Stimulated activated CD4-positive, alpha-beta T cell treated with anti-CD3 and anti-CD28 coated beads, Interleukin-1b, Interleukin-23, amount 100 ng/mL, for 48 hours (primary cell): ENCODE data around the gene WFS1.

Experiments
- DNase-seq: peaks from one replicate; pipeline ENCODE4 v3.0.0-alpha.2; 2020

The WFS1 gene

DNA sequence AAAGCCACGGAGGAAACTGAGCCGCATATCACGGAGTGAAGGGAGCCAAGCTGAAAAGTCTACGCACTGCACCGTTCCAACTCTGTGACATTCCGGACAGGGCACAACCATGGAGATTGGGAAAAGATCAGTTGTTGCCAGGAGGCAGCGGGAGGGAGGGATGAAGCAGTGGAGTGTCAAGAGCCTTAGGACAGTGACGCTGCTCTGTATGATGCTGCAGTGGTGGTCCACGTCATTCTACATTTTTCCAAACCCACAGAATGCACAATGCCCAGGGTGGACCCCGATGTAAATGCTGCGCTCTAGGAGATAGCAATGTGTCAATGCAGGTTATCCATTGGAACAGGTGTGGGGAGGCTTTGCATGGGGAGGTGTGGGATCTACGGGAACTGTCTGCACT lies 7.5 kb upstream of the WFS1 start:
- no peak for DNase-seq

DNA sequence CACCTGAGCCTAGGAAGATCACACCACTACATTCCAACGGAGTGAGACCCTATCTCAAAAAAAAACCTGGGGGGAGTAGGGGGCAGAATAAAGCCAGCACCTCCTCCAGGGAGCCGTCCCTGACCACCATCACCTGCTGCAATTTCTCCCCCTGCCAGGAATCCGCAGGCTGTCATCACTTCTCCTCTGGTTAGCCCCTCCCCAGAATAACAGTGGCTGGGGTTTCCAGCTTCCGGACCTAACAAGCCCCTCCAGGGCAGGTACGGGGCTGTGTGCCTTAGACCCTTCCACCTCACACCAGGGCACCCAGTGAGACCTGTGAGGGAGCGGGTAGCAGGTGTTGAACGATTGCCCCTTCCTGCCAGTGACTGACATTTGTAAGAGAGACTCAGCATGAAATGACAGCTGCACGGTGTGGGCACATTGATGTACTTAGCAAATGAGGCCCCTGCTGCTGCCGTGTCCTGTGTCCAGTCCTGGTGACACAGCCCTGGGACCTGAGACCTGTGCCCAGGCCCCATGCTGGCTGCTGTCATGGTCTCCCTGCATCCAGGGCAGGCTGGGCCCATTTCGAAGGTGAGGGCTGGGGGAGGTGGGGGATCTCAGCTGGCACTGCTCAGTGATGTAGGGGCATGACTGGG lies 6.7 kb upstream of the WFS1 start:
- DNase-seq: no peak

DNA sequence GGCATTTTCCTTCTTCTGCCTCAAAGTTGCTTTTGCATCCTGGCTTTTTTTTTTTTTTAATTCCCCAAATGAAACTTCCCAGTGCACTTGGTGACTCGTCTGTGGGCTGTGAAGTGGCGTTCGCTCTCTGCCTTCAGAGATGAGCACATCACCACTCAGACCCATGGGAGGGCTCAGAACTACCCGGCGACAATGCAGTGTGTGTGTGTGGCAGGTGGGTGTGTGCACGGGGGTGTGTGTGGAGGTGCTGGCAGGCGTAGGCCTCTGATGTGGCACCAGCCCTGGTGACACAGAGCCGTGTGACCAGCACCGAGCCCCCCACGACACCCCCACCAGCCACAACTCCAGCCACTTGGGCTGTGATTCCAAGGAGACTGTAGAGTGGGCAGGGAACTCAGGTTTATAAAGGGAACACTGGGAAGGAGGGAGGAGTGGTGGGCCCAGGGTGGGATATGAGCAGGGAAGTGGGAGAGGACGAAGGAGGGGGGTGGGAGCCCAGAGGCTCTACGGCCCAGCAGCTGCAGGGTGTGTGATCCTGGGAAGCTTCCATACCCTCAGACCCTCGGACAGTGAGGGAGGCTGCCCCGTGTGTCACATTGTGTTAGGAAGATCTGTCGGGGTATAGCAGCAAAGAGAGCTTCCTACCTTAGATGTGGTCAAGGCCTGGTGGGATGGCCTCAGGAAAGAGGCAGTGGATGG lies 6.0 kb upstream of the WFS1 start:
- DNase-seq: no peak

DNA sequence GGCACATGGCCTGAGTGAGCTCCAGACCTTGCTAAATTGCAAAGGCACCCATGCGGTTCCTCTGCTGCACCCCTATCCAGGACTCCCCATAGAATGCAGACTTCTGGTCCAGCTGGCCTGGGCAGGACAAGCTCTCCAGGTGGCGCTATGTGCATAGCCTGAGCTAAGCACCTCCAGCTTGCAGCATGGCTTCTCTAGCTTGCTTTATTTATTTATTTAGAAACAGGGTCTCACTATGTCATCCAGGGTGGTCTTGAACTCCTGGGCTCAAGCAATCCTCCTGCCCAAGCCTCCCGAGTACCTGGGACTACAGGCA lies 5.5 kb upstream of the WFS1 start:
- no peak for DNase-seq

DNA sequence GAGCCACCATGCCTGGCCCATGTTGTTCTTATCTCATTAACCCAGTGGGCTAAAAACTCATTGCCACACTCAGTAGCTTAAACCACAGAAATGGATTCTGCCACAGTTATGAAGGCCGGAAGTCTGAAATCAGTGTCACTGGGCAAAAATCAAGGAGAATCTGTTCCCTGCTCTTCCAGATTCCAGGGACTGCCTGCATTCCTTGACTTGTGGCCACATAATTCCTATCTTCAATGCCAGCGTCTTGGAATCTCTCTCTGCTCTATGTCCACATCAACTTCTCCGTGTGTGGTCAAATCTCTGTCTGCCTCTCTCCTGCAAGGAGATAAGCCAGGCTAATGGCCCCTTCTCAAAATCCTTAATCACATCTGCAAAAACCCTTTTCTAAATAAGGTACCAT lies 4.1 kb upstream of the WFS1 start:
- DNase-seq: no peak

DNA sequence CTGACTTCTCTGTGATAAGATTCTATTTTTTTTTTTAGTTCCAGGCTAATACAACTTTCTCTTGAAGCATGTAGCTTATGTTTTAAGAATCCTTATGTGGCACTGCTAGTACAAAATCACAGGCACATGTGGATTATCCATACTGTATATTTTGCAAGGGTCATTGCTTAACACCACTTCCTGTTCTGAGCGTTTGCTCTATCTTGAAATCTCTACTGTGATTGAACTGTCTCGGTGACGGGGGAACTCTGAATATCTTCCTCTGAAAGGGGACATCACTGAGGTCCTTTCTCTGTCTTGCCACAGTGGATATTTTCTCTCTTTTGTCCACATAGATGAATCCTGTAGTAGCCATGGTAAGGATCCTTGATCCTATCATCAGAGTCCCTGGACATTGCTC lies 2.1 kb upstream of the WFS1 start:
- no peak for DNase-seq

DNA sequence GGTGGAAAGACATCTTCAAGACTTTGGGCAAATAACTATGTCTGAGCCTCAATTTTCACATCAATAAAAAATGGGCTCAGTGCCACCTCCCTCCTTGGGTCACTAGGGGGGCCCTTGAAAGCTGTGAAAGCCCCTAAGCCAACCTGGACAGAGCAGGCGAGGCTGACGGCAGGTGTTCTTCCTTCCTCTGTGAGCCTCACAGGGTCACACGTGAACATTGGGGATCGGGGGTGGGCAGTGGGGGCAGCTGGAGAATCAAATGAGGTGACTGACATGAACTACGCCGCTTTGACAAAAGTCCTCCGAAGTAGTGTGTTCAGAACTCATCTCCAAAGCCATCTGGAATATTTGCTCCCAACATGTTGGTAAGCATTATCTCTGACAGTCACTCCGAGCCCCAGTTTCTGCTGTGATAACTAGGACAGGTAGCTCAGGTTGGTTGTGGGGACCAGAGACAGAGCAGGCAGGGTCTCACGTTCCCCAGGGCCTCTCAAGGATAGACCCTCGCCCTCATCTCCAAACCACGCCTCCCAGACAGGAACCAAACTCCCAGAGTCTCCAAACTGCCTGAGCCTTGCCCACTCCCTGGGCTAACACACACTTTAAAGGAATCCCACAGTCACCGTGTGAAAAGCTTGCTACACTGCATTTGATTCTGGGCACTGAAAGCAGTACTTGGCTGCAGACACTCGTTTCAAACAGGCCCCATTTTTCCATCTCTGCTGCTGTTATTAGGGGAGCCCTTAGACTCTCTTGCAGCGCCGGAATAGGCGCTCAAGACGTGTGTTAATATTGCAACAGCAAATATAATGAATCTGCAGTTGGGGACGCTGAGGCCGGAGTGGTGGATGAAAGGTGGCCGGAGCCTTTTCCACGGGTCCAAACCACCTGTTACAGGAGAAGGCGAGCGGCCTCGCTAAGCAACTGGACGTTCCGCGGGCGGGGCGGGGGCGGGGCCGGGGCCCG lies 717 bp upstream of the WFS1 start:
- no peak for DNase-seq

DNA sequence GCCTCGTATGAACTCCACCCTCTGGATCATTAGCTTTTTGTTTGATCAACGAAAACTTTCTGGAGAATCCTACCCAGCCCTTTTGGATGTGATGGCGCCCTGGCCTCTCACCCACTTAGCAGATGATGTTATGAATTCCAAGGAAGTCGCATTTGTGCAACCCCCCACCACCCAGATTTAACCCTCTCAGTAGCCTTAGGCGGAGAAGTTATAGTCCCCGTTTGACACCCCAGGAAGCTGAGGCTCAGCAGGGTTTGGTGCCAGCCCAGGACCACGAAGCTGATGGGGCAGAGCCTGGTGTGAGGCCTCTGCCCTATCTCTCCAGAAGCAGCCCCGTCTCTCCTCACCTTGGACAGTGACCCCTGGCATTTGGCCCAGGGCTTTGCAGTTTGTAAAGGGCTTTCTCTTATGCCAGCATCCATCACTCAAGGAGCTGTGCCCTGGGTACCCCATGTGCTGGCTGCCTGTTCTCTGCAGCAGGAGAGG lies 1.0 kb downstream of the WFS1 start:
- DNase-seq: no peak

DNA sequence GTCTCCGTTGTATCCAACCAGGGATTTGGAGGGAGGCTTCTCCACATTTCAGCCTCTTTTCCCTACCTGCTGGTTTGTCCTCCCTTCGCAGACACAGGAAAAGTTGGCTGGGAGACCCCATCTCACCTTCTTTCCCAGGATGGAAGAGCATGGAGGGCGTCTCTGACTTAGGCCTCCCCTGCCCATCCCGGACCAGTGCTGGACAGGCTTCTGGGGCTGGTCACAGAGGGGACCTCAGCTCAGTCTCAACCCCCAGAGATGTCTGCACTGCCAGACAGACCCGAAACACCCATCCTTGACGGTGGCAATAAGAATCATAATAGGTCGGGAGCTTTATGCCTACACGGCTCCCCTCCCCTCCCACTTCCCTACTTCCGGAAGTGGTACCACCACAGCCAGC lies 1.6 kb downstream of the WFS1 start:
- DNase-seq: no peak

DNA sequence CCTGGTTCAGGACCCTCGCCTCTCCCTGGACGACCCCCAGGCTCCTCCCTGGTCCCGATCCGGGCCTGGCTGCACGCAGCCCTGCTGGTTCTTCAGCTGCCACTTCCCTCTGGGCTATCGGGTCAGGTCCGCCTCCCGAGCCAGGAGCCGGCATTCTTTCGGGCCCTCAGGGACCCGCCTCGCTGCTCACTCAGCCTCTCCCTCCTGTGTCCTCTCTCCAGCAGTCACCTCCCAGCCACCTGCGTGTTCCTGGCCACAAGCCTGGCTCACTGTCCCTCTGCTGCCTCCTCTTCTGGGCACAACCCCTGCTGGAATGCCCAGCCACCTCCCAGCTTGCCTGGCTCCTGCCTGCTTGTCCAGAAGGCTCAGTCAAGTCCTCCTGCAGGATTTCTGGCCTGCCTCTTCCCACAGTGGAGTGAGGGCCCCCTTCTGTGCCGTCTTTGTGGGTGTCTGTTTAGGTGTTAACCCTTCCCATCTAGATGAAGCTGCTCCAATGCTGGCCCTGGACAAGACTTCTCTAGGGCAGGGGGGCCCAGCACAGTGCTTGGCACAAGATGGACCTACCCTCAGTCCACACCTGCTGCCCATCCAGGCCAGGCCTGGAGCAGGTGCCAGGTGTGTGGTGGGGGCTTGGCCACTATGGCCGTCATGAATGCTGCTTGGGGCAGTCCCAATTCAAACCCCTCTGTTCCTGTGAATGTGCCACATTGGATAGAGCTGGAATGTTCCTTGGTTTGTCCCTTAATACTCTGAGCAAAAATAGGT lies 2.2 kb downstream of the WFS1 start:
- no peak for DNase-seq

DNA sequence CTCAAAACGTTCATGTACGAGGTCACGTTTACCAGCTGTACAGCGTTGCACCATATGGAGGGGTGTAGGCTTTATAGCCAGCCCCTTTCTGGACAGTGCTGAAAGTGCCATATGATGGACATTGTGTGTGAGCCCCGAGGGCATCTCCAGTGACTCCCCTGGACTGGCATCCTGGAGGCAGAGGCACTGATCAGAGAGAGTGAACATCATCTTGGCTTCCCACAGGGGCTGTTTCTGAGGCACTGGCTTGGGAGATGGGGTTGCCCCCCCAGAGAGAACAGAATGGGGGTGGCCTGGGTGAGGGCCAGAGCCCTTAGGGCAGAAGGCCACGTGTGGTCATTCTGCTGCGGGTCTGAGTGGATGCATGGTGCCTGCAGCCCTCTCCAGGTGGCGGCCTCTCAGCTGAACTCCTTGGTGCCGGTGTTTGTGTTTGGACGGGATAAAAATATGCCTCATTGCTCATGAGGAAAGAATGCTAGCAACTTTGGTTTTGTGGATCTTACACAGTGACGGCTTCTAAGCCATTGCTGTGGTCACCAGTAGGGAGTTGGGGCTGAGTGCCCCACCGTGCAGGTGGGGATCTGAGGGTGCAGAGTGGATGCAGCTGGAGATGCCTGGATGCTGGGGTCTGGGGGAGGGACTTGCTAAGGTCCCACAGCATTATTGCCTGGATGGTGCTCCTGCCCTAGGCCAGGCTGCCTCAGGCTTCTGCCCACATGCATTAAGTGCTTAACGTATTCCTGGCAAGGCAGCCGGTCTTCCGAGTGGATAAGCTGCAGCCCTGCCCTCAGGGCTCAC lies 3.4 kb downstream of the WFS1 start:
- DNase-seq: no peak

DNA sequence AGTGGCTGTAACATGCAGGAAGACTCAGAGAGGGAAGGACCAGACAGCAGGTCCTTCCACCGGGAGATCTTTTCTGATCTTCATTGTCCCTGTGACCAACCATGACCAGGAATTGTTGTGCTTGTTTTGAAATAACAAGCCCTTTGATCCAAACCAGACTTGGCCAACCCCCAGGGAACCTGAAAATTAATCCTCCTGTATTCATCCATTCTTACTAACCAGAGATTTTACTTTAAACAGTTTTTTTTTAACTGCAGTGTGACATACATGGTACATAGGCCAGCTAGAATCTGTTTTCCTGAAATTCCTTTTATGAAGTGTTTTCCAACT lies 4.0 kb downstream of the WFS1 start:
- DNase-seq: no peak

DNA sequence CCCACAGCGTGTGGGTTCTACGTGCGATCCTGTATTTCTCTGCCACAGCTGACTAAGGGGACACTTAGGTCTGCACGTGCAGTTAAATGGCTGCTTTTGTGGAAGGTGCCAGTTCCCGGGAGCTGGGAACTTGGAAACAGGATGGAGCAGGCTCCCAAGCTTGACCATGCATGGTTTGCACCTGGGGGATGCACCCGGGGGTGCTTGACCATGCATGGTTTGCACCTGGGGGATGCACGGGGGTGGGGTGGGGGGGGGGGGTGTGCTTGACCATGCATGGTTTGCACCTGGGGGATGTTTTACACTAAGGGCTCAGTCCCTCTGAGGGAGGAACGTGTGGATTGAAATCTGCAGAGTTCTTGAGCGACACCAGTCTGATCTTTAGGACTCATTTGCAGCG lies 5.7 kb downstream of the WFS1 start:
- no peak for DNase-seq

DNA sequence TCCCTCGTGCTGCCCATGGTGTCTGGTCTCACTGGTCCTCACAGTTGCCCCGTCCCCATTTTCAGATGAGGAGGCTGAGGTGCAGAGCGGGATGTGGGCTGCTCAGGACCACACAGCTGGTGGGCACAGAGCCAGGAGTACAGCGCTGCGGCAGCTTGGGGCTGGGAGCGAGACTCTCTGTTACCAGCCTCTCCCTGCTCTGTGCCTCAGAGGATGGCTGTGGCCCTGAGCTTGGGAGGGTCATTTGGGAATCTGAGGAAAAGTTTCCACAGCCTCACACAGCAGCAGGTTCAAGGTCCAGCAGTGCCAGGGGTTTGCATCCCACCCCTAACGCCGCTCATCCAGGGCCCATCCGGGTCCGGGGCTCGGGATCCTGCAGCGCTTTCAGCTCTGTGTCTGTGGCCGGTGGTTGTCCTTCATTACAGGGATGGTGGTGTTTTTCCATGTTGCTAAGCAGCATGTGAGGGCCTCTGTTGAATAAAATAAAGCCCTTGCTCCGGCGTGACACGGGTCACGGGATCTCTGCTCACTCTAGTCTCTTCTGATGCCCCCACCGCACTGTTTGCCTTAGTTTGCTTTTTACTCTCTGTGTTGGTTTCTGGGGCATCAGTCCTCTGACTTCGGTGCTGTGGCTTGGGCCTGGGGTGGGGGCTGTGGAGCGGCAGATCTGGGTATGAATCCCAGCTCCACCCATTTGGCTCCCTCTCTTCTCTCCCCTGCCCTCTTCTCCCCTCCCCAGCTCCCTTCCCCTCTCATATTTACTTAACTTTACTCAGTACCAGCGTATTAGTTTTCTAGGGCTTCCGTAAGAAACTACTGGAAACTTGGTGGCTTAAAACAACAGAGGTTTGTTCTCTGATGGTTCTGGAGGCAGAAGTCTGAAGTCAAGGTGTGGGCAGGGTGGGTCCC lies 6.5 kb downstream of the WFS1 start:
- DNase-seq: no peak

DNA sequence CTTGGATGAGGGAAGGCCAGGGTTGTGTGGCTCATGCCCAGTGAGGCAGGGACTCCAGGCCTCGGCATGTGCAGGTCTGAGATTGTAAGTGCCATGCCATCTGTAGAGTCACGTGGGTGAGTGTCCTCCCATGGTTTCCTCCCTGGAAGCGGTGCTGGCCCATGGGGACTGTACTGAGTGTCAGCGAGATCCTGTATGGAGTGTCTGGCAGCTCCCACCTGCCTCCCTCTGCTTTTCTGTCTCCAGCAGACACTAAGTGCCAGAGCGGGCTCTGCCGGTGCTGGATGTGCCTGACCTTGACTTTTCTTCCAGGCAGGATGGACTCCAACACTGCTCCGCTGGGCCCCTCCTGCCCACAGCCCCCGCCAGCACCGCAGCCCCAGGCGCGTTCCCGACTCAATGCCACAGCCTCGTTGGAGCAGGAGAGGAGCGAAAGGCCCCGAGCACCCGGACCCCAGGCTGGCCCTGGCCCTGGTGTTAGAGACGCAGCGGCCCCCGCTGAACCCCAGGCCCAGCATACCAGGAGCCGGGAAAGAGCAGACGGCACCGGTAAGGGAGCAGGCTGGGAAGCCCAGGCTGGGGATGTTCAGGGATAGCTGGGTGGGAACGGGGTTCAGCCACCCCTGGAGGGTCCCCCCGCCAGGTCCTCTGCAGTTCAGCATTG lies 7.6 kb downstream of the WFS1 start:
- no peak for DNase-seq

DNA sequence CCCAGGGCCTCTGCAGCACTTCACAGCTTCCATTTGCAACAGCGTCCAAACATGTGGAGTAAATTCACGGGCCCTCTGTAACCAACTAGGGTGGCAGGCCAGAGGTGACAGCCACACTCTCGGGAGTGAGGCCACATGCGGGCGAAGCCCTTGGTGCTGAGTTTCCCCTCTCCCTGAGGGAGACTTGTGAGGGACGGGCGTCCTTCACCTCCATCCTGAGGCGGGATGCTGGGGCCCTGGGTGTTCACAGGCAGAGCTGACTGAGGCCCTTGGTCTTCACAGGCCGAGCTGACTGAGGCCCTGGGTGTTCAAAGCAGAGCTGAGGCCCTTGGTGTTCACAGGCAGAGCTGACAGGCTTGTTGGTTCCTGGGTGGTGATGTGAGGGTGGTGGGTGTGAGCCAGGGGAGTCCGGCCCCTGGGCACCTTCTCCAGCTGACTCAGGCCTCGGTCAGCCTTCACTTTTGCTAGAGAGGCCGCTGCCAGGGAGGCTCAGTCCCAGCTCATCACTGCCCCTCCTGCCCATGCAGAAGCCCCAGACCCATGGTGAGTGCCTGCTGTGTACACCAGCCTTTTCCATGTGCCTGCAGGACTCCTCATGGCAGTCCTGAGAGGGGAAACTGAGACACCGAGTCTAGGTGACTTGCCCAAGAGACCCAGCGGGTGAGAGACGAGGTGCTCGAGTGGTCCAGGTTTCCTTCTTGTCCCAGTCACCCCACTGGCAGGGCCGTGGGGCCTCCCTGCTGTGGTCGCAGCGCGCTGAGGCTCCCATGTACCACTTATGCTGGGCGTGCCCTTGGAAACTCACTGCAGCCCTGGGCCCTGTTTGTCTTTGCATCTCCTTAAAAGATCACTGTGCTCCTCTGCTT lies 8.5 kb downstream of the WFS1 start:
- no peak for DNase-seq

DNA sequence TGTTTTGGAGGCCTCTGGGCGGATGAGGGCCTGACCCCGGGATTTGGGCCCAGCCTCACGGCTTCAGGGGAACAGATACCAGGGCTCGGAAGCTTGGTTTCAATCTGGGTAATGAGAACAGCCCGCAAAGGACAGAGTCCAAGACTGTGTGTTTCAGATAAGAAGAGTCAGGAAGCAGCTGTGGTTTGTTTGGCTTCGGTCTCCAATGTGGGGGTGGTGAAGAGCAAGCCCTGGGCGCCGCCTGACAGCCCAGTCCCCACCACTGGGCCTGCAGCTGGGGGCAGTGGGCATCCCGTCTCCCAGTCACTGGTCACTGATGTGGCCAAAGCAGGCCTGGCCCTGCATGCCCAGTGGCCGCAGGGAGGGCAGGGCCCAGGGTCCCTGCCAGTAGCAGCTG lies 9.1 kb downstream of the WFS1 start:
- DNase-seq: no peak

DNA sequence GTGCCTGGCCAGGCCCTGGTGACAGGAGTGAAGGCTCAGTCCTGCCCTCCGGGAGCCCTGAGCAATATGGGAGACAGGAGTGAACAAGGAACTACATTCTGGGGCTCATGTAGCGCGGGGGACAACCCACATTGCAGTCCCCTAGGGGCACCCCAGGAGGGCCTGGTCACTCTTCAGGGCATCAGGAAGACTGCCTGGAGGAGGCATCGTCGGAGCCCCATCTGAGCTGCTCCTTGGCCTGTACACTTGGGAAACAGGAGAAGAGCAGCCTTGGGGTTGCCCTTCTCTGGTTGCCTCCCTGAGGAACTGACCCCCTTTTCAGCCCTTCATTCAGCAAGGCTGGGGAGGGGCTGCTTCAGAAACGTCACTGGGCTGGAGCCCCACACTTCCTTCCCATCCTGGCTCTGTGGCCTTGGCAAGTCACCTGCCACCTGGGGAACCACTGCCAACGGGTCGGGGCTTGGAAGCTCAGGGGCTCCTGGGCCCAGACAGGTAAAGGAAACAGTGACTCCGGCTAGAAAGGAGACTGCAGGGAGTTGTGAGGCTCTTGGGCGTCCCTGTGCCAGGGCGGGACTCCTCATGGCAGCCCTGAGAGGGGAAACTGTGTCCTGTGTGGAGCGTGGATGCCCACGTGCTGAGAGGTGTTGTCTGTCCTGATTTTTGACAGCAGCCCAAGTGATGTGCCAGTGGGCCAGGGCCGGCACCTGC lies 10.1 kb downstream of the WFS1 start:
- no peak for DNase-seq

DNA sequence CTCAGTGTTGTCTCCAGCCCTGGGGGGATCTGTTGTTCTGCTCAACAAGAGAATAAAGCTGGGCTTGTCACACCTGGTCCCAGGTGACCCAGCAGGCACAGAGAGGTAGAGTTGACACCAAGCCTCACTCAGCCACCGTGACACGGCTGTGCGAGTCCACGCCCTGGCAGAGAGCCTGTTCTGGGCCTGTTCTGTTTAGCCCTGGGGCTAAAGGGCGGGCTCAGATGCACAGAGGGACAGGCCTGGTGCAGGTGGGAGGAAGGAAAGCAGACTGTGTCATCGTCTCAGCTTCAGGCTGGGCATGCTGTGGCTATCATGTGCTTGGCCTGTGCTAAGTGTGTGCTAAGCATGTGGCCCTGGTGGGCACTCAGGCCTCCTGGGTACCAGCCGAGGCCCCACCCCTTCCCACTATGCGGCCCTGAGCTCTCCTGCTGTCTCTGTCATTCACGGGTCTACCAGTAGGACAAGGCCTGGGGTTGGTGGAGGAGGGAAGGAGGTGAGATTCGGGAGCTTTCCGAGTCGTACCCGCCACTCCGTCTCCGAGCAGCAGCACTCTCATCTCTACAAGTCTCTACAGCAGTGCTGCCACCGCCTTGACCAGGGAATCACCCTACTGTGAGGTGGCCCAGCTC lies 10.8 kb downstream of the WFS1 start:
- DNase-seq: no peak
